H54 (cell line): ENCODE measurements around the gene AGR2.
"Not testable (repeated sequence)": the region's sequence is repeated elsewhere in the genome, so short reads cannot be mapped to it uniquely, and the experiment has no call there.

Experiments used
- DNase-seq: peaks from one replicate; pipeline ENCODE4 v3.0.0; 2011; ENCODE audit warnings: low spot score, mixed read lengths; ENCODE audit not compliant: insufficient read length
- FAIRE-seq: peaks from 3 replicates; lab custom pipeline; 2011; peaks lifted over from hg19 to GRCh38; lab: Jason Lieb, UNC
- POLR2A ChIP-seq: IDR thresholded peaks from 2 replicates; pipeline ENCODE4 v1.6.1; 2011; ENCODE audit warnings: low read depth, mild to moderate bottlenecking, low read length

AGR2 gene

GRCh38 chr7:16773884-16774283 is 30.9 kb downstream of the AGR2 start:
- DNase-seq (no peak), FAIRE-seq (no peak)
- no peak for TF ChIP-seq POLR2A

DNA sequence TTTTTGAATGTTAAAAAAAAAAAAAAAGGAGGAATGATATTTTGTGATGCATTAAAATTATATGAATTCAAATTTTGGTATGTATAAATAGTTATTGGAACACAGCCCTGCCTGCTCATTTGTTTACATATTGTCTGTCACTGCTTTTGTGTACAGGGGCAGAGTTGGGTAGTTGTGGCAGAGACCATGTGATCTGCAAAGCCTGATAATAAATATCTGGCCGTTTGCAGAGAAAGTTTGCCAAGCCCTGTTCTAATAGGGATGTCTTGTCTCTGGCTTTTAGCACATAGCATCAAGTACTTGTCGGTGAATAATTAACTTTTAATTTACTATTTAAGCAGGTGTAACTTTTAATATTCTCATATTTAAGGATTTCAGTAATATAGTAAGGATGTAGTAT is 31.5 kb downstream of the AGR2 start:
- DNase-seq: no peak

DNA sequence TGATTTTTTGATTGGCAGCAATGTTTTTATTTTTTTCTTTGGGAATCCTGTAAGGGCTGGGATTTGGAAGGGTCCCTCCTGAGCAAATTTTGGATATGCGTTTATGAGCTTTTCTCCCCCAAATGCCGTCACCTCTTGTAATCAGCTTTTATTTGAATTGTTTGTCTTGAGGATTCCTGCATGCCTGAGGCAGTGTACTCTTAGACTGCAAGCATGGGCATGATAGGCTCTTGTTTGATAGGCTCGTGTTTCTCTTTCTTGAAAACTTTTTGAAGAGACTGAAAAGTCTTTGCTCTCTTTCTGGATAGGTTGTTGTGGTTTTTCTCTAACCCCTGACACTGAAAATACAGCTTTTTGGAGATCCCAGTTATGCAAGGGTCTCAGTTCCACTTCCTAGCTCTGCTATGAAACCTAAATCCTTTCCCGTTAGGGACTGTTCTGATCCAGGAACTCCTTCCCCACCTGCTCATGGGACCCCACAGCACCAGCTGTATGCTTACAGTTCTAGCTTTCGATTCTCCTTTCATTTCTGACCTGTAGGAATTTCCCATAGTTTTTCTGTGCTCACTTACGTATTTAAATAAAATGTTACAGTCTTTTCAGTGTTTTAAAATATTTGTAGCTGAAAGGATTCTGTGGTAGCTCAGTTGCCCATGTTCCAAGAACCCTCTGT is 34.0 kb downstream of the AGR2 start:
- FAIRE-seq (no peak), DNase-seq (no peak)
- TF ChIP-seq POLR2A: no peak

More for the DNA sequence above, 31.5 kb downstream of the AGR2 start:
- no peak for FAIRE-seq
- TF ChIP-seq POLR2A: no peak

DNA sequence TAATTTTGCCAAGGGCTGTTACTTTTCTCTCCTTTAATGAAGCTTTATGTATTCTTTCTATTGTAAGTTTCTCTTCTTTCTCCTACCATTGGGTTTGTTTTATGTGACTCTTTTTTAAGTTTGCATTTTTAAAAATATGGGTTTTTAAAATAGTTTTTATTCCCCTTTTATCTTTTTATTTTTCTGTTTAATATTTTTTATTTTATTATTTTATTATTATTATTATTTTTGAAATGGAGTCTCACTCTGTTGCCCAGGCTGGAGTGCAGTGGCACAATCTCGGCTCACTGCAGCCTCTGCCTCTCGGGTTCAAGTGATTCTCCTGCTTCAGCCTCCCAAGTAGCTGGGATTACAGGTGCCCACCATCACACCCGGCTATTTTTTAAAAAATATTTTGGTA is 34.8 kb downstream of the AGR2 start:
- not testable (repeated sequence) for DNase-seq, FAIRE-seq

DNA sequence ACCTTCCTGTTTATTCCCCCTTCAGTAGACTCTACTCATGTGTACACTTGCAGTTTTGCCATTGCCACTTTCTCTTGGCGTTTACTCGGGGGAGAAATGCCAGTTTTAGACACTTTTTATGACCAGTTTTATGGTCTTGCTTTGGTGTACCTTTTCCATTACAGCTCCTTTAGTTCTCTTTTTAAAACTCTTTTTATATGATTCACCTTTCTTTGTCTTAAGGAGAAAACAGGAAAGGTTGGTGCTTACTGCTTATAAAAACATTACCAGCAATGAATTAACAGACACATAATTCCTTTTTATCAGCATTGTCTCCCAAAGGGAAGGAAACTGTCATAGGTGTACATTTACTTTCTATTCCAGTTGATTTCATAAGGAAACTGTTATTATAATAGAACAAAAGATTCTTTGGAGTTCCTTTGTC is 39.4 kb downstream of the AGR2 start:
- no peak for TF ChIP-seq POLR2A
- FAIRE-seq (no peak), DNase-seq (no peak)

DNA sequence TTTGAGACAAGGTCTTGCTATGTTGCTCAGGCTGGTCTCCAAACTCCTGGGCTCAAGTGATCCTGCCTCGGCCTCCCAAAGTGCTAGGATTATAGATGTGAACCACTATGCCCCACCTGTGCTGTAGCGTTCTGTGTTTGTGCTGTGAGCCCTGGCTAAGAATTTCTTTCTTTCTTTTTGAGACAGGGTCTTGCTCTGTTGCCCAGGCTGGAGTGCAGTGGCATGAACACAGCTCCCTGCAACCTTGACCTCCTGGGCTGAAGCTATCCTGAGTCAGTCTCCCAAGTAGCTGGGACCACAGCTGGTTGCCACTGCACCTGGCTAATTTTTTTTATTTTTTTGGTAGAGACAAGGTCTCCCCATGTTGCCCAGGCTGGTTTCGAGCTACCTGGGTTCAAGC is 39.9 kb downstream of the AGR2 start:
- FAIRE-seq (no peak), DNase-seq (no peak)
- no peak for TF ChIP-seq POLR2A

- DNase-seq: no peak
- TF ChIP-seq POLR2A: no peak
- no peak for FAIRE-seq
Measured at GRCh38 chr7:16762177-16762576, 42.6 kb downstream of the AGR2 start.

DNA sequence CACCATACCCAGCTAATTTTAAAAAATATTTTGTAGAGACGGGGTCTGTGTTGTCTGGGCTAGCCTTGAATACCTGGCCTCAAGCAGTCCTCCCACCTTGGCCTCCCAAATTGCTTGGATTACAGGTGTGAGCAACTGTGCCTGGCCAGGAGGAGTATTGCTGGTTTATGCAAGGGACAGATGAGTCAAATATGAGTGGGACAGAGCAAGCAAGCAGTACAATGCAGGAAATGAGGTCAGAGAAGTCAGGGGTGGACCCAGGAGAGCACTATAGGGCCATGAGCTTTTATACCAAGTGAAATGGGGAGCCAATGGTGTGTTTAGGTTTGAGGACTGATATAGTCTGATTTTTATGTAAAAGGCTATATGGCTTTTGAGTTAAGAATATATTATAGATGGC is 45.0 kb downstream of the AGR2 start:
- DNase-seq: no peak
- FAIRE-seq: no peak
- TF ChIP-seq POLR2A: no peak

DNA sequence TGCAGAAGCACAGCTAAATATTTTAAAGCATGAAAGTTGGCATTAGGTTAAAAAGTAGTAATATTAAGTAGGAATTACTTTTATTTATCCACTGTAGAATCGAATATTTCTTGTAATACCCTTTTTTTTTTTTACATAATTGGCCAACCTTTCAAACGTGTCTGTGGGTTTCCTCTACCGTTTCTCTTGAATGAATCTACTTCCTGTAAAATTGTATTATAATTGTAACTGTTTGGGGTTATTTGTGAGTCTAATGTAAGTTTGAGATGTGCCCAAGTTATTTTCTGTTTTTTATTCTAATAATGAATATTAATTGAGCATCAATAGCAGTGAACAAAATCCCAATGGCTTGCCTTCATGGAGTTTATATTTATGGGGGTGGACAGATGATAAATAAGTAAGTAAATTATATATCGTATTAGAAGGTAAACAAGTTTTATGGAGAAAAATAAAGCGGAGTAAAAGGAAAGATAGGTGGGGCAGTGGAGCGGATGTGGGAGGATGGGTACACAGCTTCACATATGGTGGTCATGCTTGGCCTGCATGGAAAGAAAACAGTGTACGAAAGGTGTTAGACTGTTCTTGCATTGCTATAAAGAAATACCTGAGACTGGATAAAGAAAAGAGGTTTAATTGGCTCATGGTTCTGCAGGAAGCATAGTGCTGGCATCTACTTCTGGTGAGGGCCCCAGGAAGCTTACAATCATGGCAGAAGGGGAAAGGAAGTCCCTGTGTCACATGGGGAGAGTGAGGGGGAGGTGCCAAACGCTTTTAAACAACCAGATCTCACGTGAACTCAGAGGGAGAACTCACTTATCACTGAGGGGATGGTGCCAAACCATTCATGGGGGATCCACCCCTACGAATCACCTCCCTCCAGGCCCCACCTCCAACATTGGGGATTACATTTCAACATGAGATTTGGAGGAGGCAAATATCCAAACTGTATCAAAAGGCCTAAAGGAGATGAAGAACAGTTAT is 45.9 kb downstream of the AGR2 start:
- DNase-seq (no peak), FAIRE-seq (no peak)
- no peak for TF ChIP-seq POLR2A

DNA sequence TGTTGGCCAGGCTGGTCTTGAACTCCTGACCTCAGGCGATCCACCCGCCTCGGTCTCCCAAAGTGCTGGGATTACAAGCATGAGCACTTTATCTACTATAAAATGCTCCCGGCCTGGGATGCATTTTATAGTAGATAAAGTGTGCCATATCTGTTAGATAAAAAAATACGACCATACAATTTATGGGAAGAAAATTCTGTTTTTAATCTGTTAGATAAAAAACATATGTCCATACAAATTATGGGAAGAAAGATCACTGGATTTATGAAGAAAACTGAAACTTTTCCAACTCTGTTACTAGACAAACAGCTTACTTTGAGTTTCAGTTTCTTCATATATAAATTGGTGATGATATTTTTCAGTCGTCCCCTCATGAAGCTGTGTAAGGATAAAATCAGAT is 46.8 kb downstream of the AGR2 start:
- TF ChIP-seq POLR2A: no peak
- FAIRE-seq (no peak), DNase-seq (no peak)

DNA sequence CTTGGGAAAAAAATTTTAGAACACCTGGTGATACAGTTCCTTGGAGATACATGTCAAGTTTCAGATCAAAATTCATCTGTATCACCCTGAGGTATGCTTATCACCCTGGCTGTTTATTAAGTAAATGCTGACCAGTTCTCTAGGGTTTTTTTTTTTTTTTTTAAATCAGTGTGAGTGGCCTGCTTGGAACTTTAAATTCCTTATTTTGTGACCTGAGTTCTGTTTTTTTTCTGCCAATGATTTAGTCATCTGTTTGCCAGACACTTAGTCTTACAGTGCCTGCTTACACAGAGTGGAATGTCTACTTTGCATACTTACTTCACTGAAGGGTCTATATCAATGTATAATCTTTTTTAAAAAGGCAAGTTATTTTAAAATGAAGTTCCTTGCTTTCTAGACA is 49.4 kb downstream of the AGR2 start:
- FAIRE-seq (no peak), DNase-seq (no peak)
- TF ChIP-seq POLR2A: no peak

DNA sequence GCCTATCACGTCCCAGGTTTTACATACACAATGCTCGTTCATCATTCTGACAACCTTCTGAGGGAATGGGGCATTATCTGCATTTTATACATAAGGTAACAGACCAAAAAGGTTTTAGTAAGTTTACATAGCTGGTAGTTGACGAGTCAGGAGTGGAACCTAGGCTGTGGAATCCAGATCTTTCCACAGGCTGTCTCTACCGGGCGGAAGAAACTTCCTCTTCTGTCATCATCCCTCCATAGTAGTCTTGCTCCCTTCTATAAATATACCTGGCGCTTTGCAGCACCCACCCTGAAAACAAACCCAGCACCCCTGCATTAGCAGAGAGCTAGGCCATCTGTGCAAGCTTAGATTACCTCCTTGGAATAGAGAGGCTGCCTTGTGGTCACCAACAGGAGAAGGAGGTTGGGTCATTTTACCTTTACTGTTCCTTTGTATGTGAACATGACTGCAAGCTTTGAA is 49.9 kb downstream of the AGR2 start:
- no peak for TF ChIP-seq POLR2A
- FAIRE-seq: no peak
- no peak for DNase-seq

DNA sequence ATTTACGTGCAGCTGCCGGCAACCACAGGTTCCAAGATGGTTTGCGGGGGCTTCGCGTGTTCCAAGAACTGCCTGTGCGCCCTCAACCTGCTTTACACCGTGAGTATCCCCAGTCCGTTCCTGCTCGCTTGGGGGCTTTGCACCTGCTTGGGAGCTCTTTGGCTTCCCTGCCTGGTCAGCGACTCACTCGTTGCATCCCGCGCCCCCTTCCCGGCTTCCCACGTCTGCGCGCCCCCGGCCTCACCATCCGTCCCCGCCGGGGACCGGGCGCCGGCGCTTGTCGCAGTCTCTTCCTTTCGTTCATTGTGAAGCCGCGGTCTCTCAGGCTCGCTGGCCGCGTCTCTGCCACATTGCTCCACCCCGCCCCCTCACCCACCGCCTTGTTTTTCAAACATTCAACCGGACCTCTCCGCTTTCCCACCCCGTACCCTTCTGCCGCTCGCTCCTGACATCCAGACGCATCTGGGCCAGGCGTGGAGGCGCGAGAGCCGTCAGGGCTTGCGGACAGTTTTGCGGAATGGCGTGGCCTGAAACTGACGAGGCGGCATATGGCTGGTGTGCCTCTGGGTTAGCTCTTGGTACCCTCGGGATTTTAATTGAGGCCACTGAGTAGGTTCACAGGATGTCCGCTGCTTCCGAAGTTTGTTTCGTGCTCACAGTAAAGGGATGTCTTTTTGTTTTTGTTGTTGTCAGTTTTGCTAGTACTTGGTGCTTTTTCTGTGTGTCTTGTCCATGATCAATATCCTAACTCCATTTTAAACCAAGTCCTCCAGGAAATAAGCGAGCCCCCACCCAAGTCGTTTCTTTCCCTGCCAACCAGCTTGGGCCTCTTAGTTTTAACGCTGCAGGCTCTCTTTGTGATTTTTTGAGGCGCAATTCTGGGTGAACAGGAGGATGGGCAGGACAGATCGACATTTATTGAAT is 50.6 kb downstream of the AGR2 start:
- no peak for TF ChIP-seq POLR2A
- DNase-seq (no peak), FAIRE-seq (no peak)
